Measurements from ENCODE around the gene ACTL6B.

ACTL6B gene

GRCh38 chr7:100602889-100603725, 53.1 kb downstream of the ACTL6B start:
- peak overlapping the region; percentile 90 for H3K9ac ChIP-seq (ENCODE audit: low read length)
- H3K27me3 ChIP-seq (replicated peaks; ENCODE audit: control insufficient read depth, insufficient read depth, low read length) = no peaks in the 10 kb centered on the region
- peaks cover 9% of the 10 kb centered on the region for H3K36me3 ChIP-seq (ENCODE audit: control insufficient read depth, insufficient read depth, low read length, severe bottlenecking)
- no peaks in the 10 kb centered on the region for H3K9me3 ChIP-seq (ENCODE audit: control insufficient read depth, low read length)
- DNase-seq (ENCODE audit: low read depth) = peak; percentile 93
- peak overlapping the region; percentile 93 for H3K4me3 ChIP-seq (ENCODE audit: low read length)
- H3K4me1 ChIP-seq (ENCODE audit: control insufficient read depth, insufficient read depth, low read length) = peaks cover 29% of the 10 kb centered on the region

- peaks cover 29% of the 10 kb centered on the region for H3K4me1 ChIP-seq (ENCODE audit: control insufficient read depth, insufficient read depth, low read length)
- H3K4me3 ChIP-seq (ENCODE audit: low read length) = no peak overlapping the region
- DNase-seq (ENCODE audit: low read depth) = no peak
- no peaks in the 10 kb centered on the region for H3K27me3 ChIP-seq (replicated peaks; ENCODE audit: control insufficient read depth, insufficient read depth, low read length)
- no peaks in the 10 kb centered on the region for H3K36me3 ChIP-seq (ENCODE audit: control insufficient read depth, insufficient read depth, low read length, severe bottlenecking)
- no peaks in the 10 kb centered on the region for H3K9me3 ChIP-seq (ENCODE audit: control insufficient read depth, low read length)
- no peak overlapping the region for H3K9ac ChIP-seq (ENCODE audit: low read length)
Measured at GRCh38 chr7:100600730-100601038, 55.6 kb downstream of the ACTL6B start.

- no peaks in the 10 kb centered on the region for H3K36me3 ChIP-seq (ENCODE audit: control insufficient read depth, insufficient read depth, low read length, severe bottlenecking)
- H3K9ac ChIP-seq (ENCODE audit: low read length) = no peak overlapping the region
- no peaks in the 10 kb centered on the region for H3K9me3 ChIP-seq (ENCODE audit: control insufficient read depth, low read length)
- peaks cover 29% of the 10 kb centered on the region for H3K4me1 ChIP-seq (ENCODE audit: control insufficient read depth, insufficient read depth, low read length)
- H3K27me3 ChIP-seq (replicated peaks; ENCODE audit: control insufficient read depth, insufficient read depth, low read length) = no peaks in the 10 kb centered on the region
- H3K4me3 ChIP-seq (ENCODE audit: low read length) = no peak overlapping the region
- no peak for DNase-seq (ENCODE audit: low read depth)
Measured at GRCh38 chr7:100599911-100600729, 56.1 kb downstream of the ACTL6B start.

GRCh38 chr7:100598425-100598824, 57.8 kb downstream of the ACTL6B start:
- Histone ChIP-seq H3K4me3 (ENCODE audit: low read length) (no peak overlapping the region), H3K4me1 (ENCODE audit: control insufficient read depth, insufficient read depth, low read length) (peaks cover 24% of the 10 kb centered on the region), H3K9ac (ENCODE audit: low read length) (no peak overlapping the region), H3K9me3 (ENCODE audit: control insufficient read depth, low read length) (no peaks in the 10 kb centered on the region), H3K27me3 (replicated peaks; ENCODE audit: control insufficient read depth, insufficient read depth, low read length) (no peaks in the 10 kb centered on the region), H3K36me3 (ENCODE audit: control insufficient read depth, insufficient read depth, low read length, severe bottlenecking) (no peaks in the 10 kb centered on the region)
- no peak for DNase-seq (ENCODE audit: low read depth)

GRCh38 chr7:100595188-100595587, 61.1 kb downstream of the ACTL6B start:
- Histone ChIP-seq H3K4me3 (ENCODE audit: low read length) (no peak overlapping the region), H3K27me3 (replicated peaks; ENCODE audit: control insufficient read depth, insufficient read depth, low read length) (no peaks in the 10 kb centered on the region), H3K4me1 (ENCODE audit: control insufficient read depth, insufficient read depth, low read length) (peaks cover 11% of the 10 kb centered on the region), H3K9ac (ENCODE audit: low read length) (no peak overlapping the region), H3K36me3 (ENCODE audit: control insufficient read depth, insufficient read depth, low read length, severe bottlenecking) (no peaks in the 10 kb centered on the region), H3K9me3 (ENCODE audit: control insufficient read depth, low read length) (no peaks in the 10 kb centered on the region)
- DNase-seq (ENCODE audit: low read depth) = no peak
